ENCODE results near the gene TREML2. TPM values are rescaled to one million over a fixed set of nuclear protein-coding genes. Genes with fewer than 3 reads are reported as not detected.

Gene TREML2
- total and polyA plus RNA-seq, 8 donors, result 0.08 to 0.37 (median 0.12) TPM; not detected in 5

DNA sequence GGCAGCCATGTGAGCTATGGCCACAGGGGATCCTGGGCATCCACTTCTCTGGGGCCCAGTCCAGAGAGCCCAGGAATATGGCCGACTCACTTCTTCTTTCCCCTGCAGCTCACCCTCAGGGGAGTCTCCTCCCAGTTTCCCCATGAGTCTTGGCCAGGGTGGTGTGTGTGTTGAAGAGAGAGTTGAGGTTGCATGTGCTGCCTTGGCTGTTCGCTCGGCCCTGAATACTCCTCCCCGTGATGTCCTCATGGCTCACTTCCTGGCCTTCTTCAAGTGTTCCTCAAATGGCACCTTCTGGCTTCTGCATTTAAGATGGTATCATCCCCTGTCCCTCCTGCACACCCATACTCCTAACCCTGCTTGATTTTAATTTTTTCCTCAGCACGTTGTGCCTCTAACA, 43.6 kb downstream of the TREML2 start:
- H3K4me3 ChIP-seq, result no peak overlapping the region
- intact Hi-C loops (cut with DNase I; ENCODE audit: low total_unique reads), result no loop called here
- DNase-seq, result no peak
- WGBS, 5 donors, result 73 to 87% (median 86%) methylated on average over 4 to 5 of the region's 5 CpGs
- no peak overlapping the region for H3K27ac ChIP-seq
- H3K4me1 ChIP-seq, result peaks cover 0 to 6% (median 0%) of the 10 kb centered on the region in 4 donors
- TF ChIP-seq, protein P1, sequence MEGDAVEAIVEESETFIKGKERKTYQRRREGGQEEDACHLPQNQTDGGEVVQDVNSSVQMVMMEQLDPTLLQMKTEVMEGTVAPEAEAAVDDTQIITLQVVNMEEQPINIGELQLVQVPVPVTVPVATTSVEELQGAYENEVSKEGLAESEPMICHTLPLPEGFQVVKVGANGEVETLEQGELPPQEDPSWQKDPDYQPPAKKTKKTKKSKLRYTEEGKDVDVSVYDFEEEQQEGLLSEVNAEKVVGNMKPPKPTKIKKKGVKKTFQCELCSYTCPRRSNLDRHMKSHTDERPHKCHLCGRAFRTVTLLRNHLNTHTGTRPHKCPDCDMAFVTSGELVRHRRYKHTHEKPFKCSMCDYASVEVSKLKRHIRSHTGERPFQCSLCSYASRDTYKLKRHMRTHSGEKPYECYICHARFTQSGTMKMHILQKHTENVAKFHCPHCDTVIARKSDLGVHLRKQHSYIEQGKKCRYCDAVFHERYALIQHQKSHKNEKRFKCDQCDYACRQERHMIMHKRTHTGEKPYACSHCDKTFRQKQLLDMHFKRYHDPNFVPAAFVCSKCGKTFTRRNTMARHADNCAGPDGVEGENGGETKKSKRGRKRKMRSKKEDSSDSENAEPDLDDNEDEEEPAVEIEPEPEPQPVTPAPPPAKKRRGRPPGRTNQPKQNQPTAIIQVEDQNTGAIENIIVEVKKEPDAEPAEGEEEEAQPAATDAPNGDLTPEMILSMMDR (IDR thresholded peaks at IDR 0.05), result no peak
- no peak for TF ChIP-seq POLR2AphosphoS5 (IDR thresholded peaks at IDR 0.05)
- no peak for TF ChIP-seq POLR2A (IDR thresholded peaks at IDR 0.05)
- TF ChIP-seq EP300 (IDR thresholded peaks at IDR 0.05), result no peak
- H3K36me3 ChIP-seq, result no peaks in the 10 kb centered on the region
- H3K9me3 ChIP-seq, result no peaks in the 10 kb centered on the region
- H3K27me3 ChIP-seq, result peaks cover 0 to 23% (median 6%) of the 10 kb centered on the region in 3 donors

GRCh38 chr6:41156771-41157170, 44.2 kb downstream of the TREML2 start:
- intact Hi-C loops (cut with DNase I; ENCODE audit: low total_unique reads), result no loop called here
- no peaks in the 10 kb centered on the region for H3K36me3 ChIP-seq
- no peak for TF ChIP-seq EP300 (IDR thresholded peaks at IDR 0.05)
- TF ChIP-seq, protein P1 (IDR thresholded peaks at IDR 0.05), result no peak
- TF ChIP-seq POLR2A (IDR thresholded peaks at IDR 0.05), result no peak
- TF ChIP-seq POLR2AphosphoS5 (IDR thresholded peaks at IDR 0.05), result no peak
- peaks cover 0 to 6% (median 0%) of the 10 kb centered on the region in 4 donors for H3K4me1 ChIP-seq
- peaks cover 0 to 23% (median under 1%) of the 10 kb centered on the region in 3 donors for H3K27me3 ChIP-seq
- no peaks in the 10 kb centered on the region for H3K9me3 ChIP-seq
- DNase-seq, result no peak
- H3K27ac ChIP-seq, result no peak overlapping the region
- H3K4me3 ChIP-seq, result no peak overlapping the region
- 88 to 97% (median 95%) methylated on average over 6 of the region's 6 CpGs for WGBS, 5 donors

- 86 to 93% (median 90%) methylated on average over 4 of the region's 4 CpGs for WGBS, 5 donors
- Histone ChIP-seq H3K27me3 (peaks cover 0 to 17% (median 0%) of the 10 kb centered on the region in 3 donors), H3K36me3 (peaks cover 0 to 1% (median 0%) of the 10 kb centered on the region in 4 donors), H3K4me1 (peaks cover 0 to 6% (median 0%) of the 10 kb centered on the region in 4 donors), H3K4me3 (no peak overlapping the region), H3K9me3 (no peaks in the 10 kb centered on the region), H3K27ac (no peak overlapping the region)
- DNase-seq, result no peak
- TF ChIP-seq POLR2A (IDR thresholded peaks at IDR 0.05) (no peak), EP300 (IDR thresholded peaks at IDR 0.05) (no peak), POLR2AphosphoS5 (IDR thresholded peaks at IDR 0.05) (no peak)
- TF ChIP-seq, protein P1 (IDR thresholded peaks at IDR 0.05), result no peak
- intact Hi-C loops (cut with DNase I; ENCODE audit: low total_unique reads), result no loop called here
These were observed 44.9 kb downstream of the TREML2 start for GRCh38 chr6:41156001-41156400.

GRCh38 chr6:41155132-41155805, 45.7 kb downstream of the TREML2 start:
- Histone ChIP-seq H3K4me3 (no peak overlapping the region), H3K4me1 (peaks cover 0 to 6% (median 0%) of the 10 kb centered on the region in 4 donors), H3K27ac (no peak overlapping the region), H3K27me3 (peaks cover 0 to 15% (median 0%) of the 10 kb centered on the region in 3 donors), H3K36me3 (peaks cover 0 to 4% (median 2%) of the 10 kb centered on the region in 4 donors), H3K9me3 (no peaks in the 10 kb centered on the region)
- TF ChIP-seq POLR2AphosphoS5 (IDR thresholded peaks at IDR 0.05) (no peak), POLR2A (IDR thresholded peaks at IDR 0.05) (no peak), EP300 (IDR thresholded peaks at IDR 0.05) (no peak)
- TF ChIP-seq, protein P1 (IDR thresholded peaks at IDR 0.05), result no peak
- 36 to 46% (median 40%) methylated on average over 7 of the region's 7 CpGs for WGBS, 5 donors
- intact Hi-C loops (cut with DNase I; ENCODE audit: low total_unique reads), result no loop called here
- DNase-seq, result no peak

Data from stomach (tissue), 9 donors.